ENCODE data around the gene MYBPC3. TPM values are rescaled to one million over a fixed set of nuclear protein-coding genes. Genes with fewer than 3 reads are reported as not detected.

The MYBPC3 gene
- total RNA-seq, 1 experiment from 2014 or later, result not detected

DNA sequence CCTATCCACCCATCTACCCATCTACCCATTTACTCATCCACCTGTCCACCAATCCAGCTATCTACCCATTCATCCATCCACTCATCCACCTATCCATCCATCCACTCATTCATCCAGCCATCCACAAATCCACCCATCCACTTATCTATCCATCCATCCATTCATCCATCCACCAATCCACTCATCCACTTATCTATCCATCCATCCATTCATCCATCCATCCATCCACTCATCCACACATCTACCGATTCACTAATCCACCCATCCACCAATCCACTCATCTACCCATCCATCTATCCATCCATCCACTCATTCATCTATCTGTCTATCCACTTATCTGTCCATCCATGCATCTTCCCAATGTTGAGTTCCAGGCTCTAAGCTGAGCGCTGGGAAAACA is 27.6 kb upstream of the MYBPC3 start:
- BruUV-seq (replicated peaks), result no TSS peak
- no peak for TF ChIP-seq CTCF (IDR thresholded peaks at IDR 0.05; ENCODE audit: unreplicated experiment)
- Mint-ChIP-seq H3K36me3 (ENCODE audit: insufficient read depth, unreplicated experiment) (no peaks in the 10 kb centered on the region), H3K4me1 (ENCODE audit: insufficient read depth, unreplicated experiment) (peaks cover 9% of the 10 kb centered on the region), H3K27me3 (ENCODE audit: insufficient read depth, unreplicated experiment) (no peaks in the 10 kb centered on the region), H3K9me3 (ENCODE audit: unreplicated experiment) (no peaks in the 10 kb centered on the region), H3K27ac (ENCODE audit: low read depth, unreplicated experiment) (no peak overlapping the region), H3K4me3 (ENCODE audit: unreplicated experiment) (no peak overlapping the region)
- intact Hi-C loops (cut with micrococcal nuclease), result no loop called here
- DNase-seq (ENCODE audit: unreplicated experiment), result no peak
- POLR2A ChIA-PET, result no interaction called here
- CTCF ChIA-PET, result interaction anchor here (0.6 kb wide), 1 partner anchor 18 kb away, joined by 3 read pairs; no protein-coding TSS in a partner anchor

GRCh38 chr11:47379317-47379716 is 26.8 kb upstream of the MYBPC3 start:
- Mint-ChIP-seq H3K9me3 (ENCODE audit: unreplicated experiment) (no peaks in the 10 kb centered on the region), H3K27ac (ENCODE audit: low read depth, unreplicated experiment) (no peak overlapping the region), H3K36me3 (ENCODE audit: insufficient read depth, unreplicated experiment) (no peaks in the 10 kb centered on the region), H3K4me3 (ENCODE audit: unreplicated experiment) (no peak overlapping the region), H3K27me3 (ENCODE audit: insufficient read depth, unreplicated experiment) (no peaks in the 10 kb centered on the region), H3K4me1 (ENCODE audit: insufficient read depth, unreplicated experiment) (peaks cover 9% of the 10 kb centered on the region)
- DNase-seq (ENCODE audit: unreplicated experiment), result no peak
- ChIA-PET CTCF (interaction anchor here (0.6 to 1.6 kb wide), 3 partner anchors 10 to 163 kb away, joined by 3 to 4 read pairs (median 3); no protein-coding TSS in a partner anchor), POLR2A (interaction anchor here (0.7 kb wide), 1 partner anchor 201 kb away, joined by 3 read pairs; no protein-coding TSS in a partner anchor)
- no TSS peak for BruUV-seq (replicated peaks)
- no peak for TF ChIP-seq CTCF (IDR thresholded peaks at IDR 0.05; ENCODE audit: unreplicated experiment)
- intact Hi-C loops (cut with micrococcal nuclease), result no loop called here

- Mint-ChIP-seq H3K27ac (ENCODE audit: low read depth, unreplicated experiment) (no peak overlapping the region), H3K36me3 (ENCODE audit: insufficient read depth, unreplicated experiment) (no peaks in the 10 kb centered on the region), H3K9me3 (ENCODE audit: unreplicated experiment) (no peaks in the 10 kb centered on the region), H3K4me1 (ENCODE audit: insufficient read depth, unreplicated experiment) (peaks cover 9% of the 10 kb centered on the region), H3K4me3 (ENCODE audit: unreplicated experiment) (no peak overlapping the region), H3K27me3 (ENCODE audit: insufficient read depth, unreplicated experiment) (no peaks in the 10 kb centered on the region)
- no peak for DNase-seq (ENCODE audit: unreplicated experiment)
- CTCF ChIA-PET, result interaction anchor here (0.5 to 1.6 kb wide), 5 partner anchors 11 to 162 kb away, joined by 3 to 4 read pairs (median 3); no protein-coding TSS in a partner anchor
- intact Hi-C loops (cut with micrococcal nuclease), result no loop called here
- no peak for TF ChIP-seq CTCF (IDR thresholded peaks at IDR 0.05; ENCODE audit: unreplicated experiment)
- no TSS peak for BruUV-seq (replicated peaks)
- POLR2A ChIA-PET, result interaction anchor here (0.7 kb wide), 1 partner anchor 202 kb away, joined by 3 read pairs; no protein-coding TSS in a partner anchor
These were observed 26.3 kb upstream of the MYBPC3 start for GRCh38 chr11:47378836-47379170.

- BruUV-seq (replicated peaks), result no TSS peak
- Mint-ChIP-seq H3K36me3 (ENCODE audit: insufficient read depth, unreplicated experiment) (no peaks in the 10 kb centered on the region), H3K9me3 (ENCODE audit: unreplicated experiment) (no peaks in the 10 kb centered on the region), H3K4me1 (ENCODE audit: insufficient read depth, unreplicated experiment) (peaks cover 9% of the 10 kb centered on the region), H3K27ac (ENCODE audit: low read depth, unreplicated experiment) (no peak within 1 kb of the TSS), H3K27me3 (ENCODE audit: insufficient read depth, unreplicated experiment) (no peaks in the 10 kb centered on the region), H3K4me3 (ENCODE audit: unreplicated experiment) (no peak within 1 kb of the TSS)
- TF ChIP-seq CTCF (IDR thresholded peaks at IDR 0.05; ENCODE audit: unreplicated experiment), result no peak
- ChIA-PET POLR2A (interaction anchor here (0.6 kb wide), 1 partner anchor 30 kb away, joined by 3 read pairs; the partner anchor contains the start of gene SLC39A13), CTCF (interaction anchor here (0.5 to 1.6 kb wide), 4 partner anchors 11 to 158 kb away, joined by 3 to 4 read pairs (median 3); no protein-coding TSS in a partner anchor)
- DNase-seq (ENCODE audit: unreplicated experiment), result no peak
- intact Hi-C loops (cut with micrococcal nuclease), result no loop called here
These were observed 25.7 kb upstream of the MYBPC3 start, which contains the start of gene SPI1 for GRCh38 chr11:47378010-47378835. SPI1 (minus strand) TSS chr11:47378547; CDS start chr11:47378353, 194 bp downstream.
